ENCODE measurements around the gene RBFOX1. TPM values are rescaled to one million over a fixed set of nuclear protein-coding genes. Genes with fewer than 3 reads are reported as not detected.

Gene RBFOX1
- total RNA-seq, 4 donors from 2014 or later = not detected

- H3K27me3 ChIP-seq = no peaks in the 10 kb centered on the region
- H3K4me3 ChIP-seq = no peak overlapping the region
- no peak overlapping the region for H3K27ac ChIP-seq (replicated peaks in 1 of 4)
- intact Hi-C loops (cut with DNase I) = no loop called here
- H3K4me1 ChIP-seq = no peaks in the 10 kb centered on the region
- WGBS = 92% methylated on average over 2 of the region's 3 CpGs
- TF ChIP-seq CTCF (IDR thresholded peaks at IDR 0.05) = no peak
- TF ChIP-seq POLR2A (IDR thresholded peaks at IDR 0.05; ENCODE audit: low read depth) = no peak
- no peak for TF ChIP-seq EP300 (IDR thresholded peaks at IDR 0.05)
- no peak for TF ChIP-seq POLR2AphosphoS5 (IDR thresholded peaks at IDR 0.05)
- DNase-seq (ENCODE audit: extremely low spot score) = no peak
- H3K36me3 ChIP-seq = no peaks in the 10 kb centered on the region
- H3K9me3 ChIP-seq = no peaks in the 10 kb centered on the region
These were observed 6.8 kb upstream of the RBFOX1 start for GRCh38 chr16:7325834-7326233.

DNA sequence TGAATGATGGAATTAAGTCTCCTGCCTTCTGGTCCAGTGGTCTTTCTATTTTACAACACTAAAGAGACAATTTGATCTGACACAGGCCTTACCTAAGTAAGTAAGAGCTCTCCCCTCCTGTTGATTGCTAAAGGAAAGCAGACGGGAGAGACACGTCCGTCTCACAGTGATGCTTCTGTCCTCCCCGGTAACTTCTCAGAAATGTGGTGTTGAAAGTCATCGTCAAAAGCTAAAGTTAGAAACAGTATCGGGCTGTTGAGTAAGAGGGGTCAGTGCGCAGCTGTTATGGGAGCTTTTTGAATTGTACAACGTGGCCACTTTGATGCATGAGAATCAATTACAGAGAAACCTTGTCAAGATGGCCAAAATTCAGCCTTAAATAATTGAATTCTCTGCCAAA, 1.9 kb upstream of the RBFOX1 start:
- H3K4me3 ChIP-seq = no peak overlapping the region
- TF ChIP-seq CTCF (IDR thresholded peaks at IDR 0.05) = no peak
- intact Hi-C loops (cut with DNase I) = no loop called here
- H3K27ac ChIP-seq (replicated peaks in 1 of 4) = no peak overlapping the region
- H3K4me1 ChIP-seq = no peaks in the 10 kb centered on the region
- DNase-seq (ENCODE audit: extremely low spot score) = no peak
- H3K27me3 ChIP-seq = peaks cover 0 to 7% (median 0%) of the 10 kb centered on the region in 4 donors
- no peaks in the 10 kb centered on the region for H3K9me3 ChIP-seq
- H3K36me3 ChIP-seq = no peaks in the 10 kb centered on the region
- 65% methylated on average over 8 of the region's 8 CpGs for whole genome bisulfite sequencing

DNA sequence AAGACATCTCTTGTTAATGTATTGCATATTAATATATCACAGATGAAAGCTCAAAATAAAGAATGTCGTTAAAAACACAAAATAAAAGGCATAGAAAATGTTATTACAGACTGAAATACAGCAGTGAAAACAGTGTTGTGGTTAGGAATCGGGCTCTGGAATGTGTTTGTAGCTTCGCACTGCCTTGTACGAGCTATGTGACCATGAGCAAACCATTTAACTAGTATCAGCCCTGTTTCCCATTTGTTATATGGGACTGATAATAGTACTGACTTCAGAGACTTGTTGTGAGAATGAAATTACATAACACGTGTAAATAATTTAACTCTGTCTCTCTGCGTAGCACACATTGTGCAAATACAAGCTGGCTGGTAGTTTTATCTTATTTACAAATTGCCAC, 648 bp upstream of the RBFOX1 start:
- intact Hi-C loops (cut with DNase I) = no loop called here
- 76% methylated on average over 6 of the region's 6 CpGs for WGBS
- Histone ChIP-seq H3K9me3 (no peaks in the 10 kb centered on the region), H3K4me3 (no peak overlapping the region), H3K4me1 (peaks cover 0 to 4% (median 0%) of the 10 kb centered on the region in 4 donors), H3K27ac (replicated peaks in 1 of 4) (no peak overlapping the region), H3K36me3 (no peaks in the 10 kb centered on the region), H3K27me3 (peaks cover 0 to 7% (median 0%) of the 10 kb centered on the region in 4 donors)
- TF ChIP-seq POLR2A (IDR thresholded peaks at IDR 0.05; ENCODE audit: low read depth) (no peak), EP300 (IDR thresholded peaks at IDR 0.05) (no peak), POLR2AphosphoS5 (IDR thresholded peaks at IDR 0.05) (no peak), CTCF (IDR thresholded peaks at IDR 0.05) (no peak)
- no peak for DNase-seq (ENCODE audit: extremely low spot score)

DNA sequence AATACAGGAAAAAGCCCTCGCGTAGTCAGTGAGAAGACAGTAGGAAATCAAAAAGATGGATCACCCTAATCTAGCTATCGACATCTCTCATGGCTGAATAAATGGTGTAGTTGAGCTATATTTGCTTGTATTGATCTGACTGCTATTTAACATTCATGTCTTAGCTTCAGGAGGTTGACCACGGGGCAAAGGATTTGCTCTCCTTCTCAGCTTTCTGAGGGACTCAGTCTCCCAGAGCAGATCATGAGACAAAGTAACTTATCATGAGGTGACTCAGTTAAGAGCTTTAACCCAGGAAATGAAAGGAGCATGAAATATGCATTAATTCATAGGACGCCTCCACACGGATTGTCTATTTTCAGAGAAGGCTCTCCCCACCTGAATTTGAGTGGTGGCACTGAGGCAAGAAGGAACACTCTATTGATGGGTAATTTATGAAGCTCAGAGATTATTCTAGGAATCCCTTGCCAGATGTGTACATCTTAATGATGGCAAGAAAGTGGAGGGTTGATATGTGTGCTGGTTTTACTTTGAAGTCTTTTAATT, 608 bp downstream of the RBFOX1 start:
- Histone ChIP-seq H3K4me3 (no peak overlapping the region), H3K27ac (replicated peaks in 1 of 4) (no peak overlapping the region), H3K4me1 (peaks cover 0 to 4% (median 0%) of the 10 kb centered on the region in 4 donors), H3K9me3 (no peaks in the 10 kb centered on the region), H3K27me3 (peaks cover 0 to 7% (median 0%) of the 10 kb centered on the region in 4 donors), H3K36me3 (no peaks in the 10 kb centered on the region)
- no peak for TF ChIP-seq POLR2A (IDR thresholded peaks at IDR 0.05; ENCODE audit: low read depth)
- TF ChIP-seq POLR2AphosphoS5 (IDR thresholded peaks at IDR 0.05) = no peak
- no peak for TF ChIP-seq EP300 (IDR thresholded peaks at IDR 0.05)
- TF ChIP-seq CTCF (IDR thresholded peaks at IDR 0.05) = no peak
- WGBS = 74% methylated on average over 6 of the region's 6 CpGs
- intact Hi-C loops (cut with DNase I) = no loop called here
- no peak for DNase-seq (ENCODE audit: extremely low spot score)
